Astrocyte (in vitro differentiated cells and primary cell): ENCODE results near the gene RXRB. TPM values are rescaled to one million over a fixed set of nuclear protein-coding genes. Genes with fewer than 3 reads are reported as not detected.

Experiments
- DNase-seq: peaks from one replicate; pipeline ENCODE4 v3.0.0-alpha.2; 2010; ENCODE audit warnings: low read depth
- FAIRE-seq: peaks from 2 replicates; lab custom pipeline; 2011; peaks lifted over from hg19 to GRCh38; lab: Jason Lieb, UNC
- H2AFZ ChIP-seq: 2 replicates; pipeline ENCODE4 v1.6.0; 2012; ENCODE audit warnings: low read depth, low read length, inconsistent platforms
- H3K27ac ChIP-seq: 2 replicates; pipeline ENCODE4 v1.5.1; 2011; ENCODE audit warnings: low read depth, low read length, inconsistent platforms
- H3K27me3 ChIP-seq: 2 replicates; pipeline ENCODE4 v1.6.0; 2011; ENCODE audit warnings: low read length, inconsistent platforms; ENCODE audit not compliant: insufficient read depth
- H3K36me3 ChIP-seq: 2 replicates; pipeline ENCODE4 v1.5.1; 2011; ENCODE audit warnings: low read length, inconsistent platforms; ENCODE audit not compliant: insufficient read depth
- H3K4me1 ChIP-seq: 2 replicates; pipeline ENCODE4 v1.5.1; 2011; ENCODE audit warnings: low read length, inconsistent platforms; ENCODE audit not compliant: insufficient read depth
- H3K4me2 ChIP-seq: 2 replicates; pipeline ENCODE4 v1.6.0; 2012; ENCODE audit warnings: low read length, inconsistent platforms
- H3K4me3 ChIP-seq: 2 replicates; pipeline ENCODE4 v1.5.1; 2011; ENCODE audit warnings: low read depth, mild to moderate bottlenecking, low read length, inconsistent platforms; ENCODE audit not compliant: insufficient read depth
- H3K79me2 ChIP-seq: 2 replicates; pipeline ENCODE4 v1.6.0; 2012; ENCODE audit warnings: mild to moderate bottlenecking, low read length, inconsistent platforms; ENCODE audit not compliant: insufficient read depth
- H3K9ac ChIP-seq: 2 replicates; pipeline ENCODE4 v1.6.0; 2012; ENCODE audit warnings: mild to moderate bottlenecking, low read length, inconsistent platforms
- H3K9me3 ChIP-seq: 2 replicates; pipeline ENCODE4 v1.5.1; 2012; ENCODE audit warnings: low read depth, mild to moderate bottlenecking, low read length, inconsistent platforms; ENCODE audit not compliant: insufficient read depth
- H4K20me1 ChIP-seq: 2 replicates; pipeline ENCODE4 v1.6.0; 2012; ENCODE audit warnings: low read length, inconsistent platforms; ENCODE audit not compliant: insufficient read depth
- H3K27ac Mint-ChIP-seq: one replicate; pipeline ENCODE4 v1.8.0; 2021; ENCODE audit warnings: mild to moderate bottlenecking, mixed read lengths; ENCODE audit not compliant: unreplicated experiment
- H3K27me3 Mint-ChIP-seq: one replicate; pipeline ENCODE4 v1.8.0; 2021; ENCODE audit warnings: low read depth, mixed read lengths; ENCODE audit not compliant: unreplicated experiment
- H3K36me3 Mint-ChIP-seq: one replicate; pipeline ENCODE4 v1.8.0; 2021; ENCODE audit warnings: low read depth, mixed read lengths; ENCODE audit not compliant: unreplicated experiment
- H3K4me1 Mint-ChIP-seq: one replicate; pipeline ENCODE4 v1.8.0; 2021; ENCODE audit warnings: low read depth, mixed read lengths; ENCODE audit not compliant: unreplicated experiment
- H3K4me3 Mint-ChIP-seq: one replicate; pipeline ENCODE4 v1.8.0; 2021; ENCODE audit warnings: mild to moderate bottlenecking, moderate library complexity, mixed read lengths; ENCODE audit not compliant: unreplicated experiment
- H3K9me3 Mint-ChIP-seq: one replicate; pipeline ENCODE4 v1.8.0; 2021; ENCODE audit warnings: mild to moderate bottlenecking, mixed read lengths; ENCODE audit not compliant: unreplicated experiment
- CTCF ChIP-seq: IDR thresholded peaks from 2 replicates; pipeline ENCODE4 v1.5.1; 2011; ENCODE audit warnings: low read depth, mild to moderate bottlenecking, inconsistent platforms, low read length, moderate library complexity; ENCODE audit not compliant: insufficient read depth
- EZH2 ChIP-seq: IDR thresholded peaks from 2 replicates; pipeline ENCODE4 v1.6.1; 2012; ENCODE audit warnings: mild to moderate bottlenecking, low read length, inconsistent platforms; ENCODE audit not compliant: insufficient read depth
- total RNA-seq: library from RNA; stranded (reverse); gene quantifications from 2 replicates; pipeline ENCODE4 v1.2.1, GENCODE V29; 2021

Gene RXRB
- total RNA-seq, 1 donor from 2014 or later = 34.0 TPM

DNA sequence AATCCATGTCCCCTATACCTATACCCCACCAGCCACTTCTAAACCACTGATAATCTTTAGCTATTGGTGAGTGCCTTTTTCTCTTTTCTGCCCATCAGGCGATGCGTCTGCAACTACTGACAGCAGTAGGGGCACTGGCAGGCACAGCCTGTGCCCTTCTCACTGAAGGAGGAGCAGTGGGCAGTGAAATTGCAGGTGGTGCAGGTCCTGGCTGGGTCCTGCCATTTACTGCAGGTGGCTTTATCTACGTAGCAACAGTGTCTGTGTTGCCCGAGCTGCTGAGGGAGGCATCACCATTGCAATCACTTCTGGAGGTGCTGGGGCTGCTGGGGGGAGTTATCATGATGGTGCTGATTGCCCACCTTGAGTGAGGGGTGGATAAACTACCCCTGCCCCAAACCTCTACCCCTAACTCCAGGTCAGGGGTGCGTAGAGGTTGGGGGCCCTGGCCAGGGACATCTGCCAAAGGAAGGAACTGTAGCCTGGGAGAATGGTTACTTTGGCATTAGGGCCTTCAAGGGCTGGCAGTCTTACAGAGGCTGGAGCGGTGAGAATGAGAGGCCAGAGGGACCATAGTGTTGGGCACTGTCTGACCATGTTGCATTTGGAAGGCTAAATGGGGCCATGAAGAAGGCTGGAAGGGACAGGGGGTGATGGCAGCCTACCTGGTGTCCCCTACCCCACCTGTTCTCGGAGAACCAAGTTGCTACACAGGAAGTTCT, 3.1 kb upstream of the RXRB start:
- Mint-ChIP-seq H3K36me3 (peaks cover 24% of the 10 kb centered on the region), H3K27me3 (no peaks in the 10 kb centered on the region), H3K9me3 (peaks cover 5% of the 10 kb centered on the region), H3K27ac (peak overlapping the region; percentile 80), H3K4me1 (peaks cover 48% of the 10 kb centered on the region), H3K4me3 (peak overlapping the region; percentile 99)
- H3K27me3 ChIP-seq = no peaks in the 10 kb centered on the region
- FAIRE-seq (no peak), DNase-seq (no peak)
- H3K4me2 ChIP-seq = peak overlapping the region; percentile 96
- H4K20me1 ChIP-seq = peaks cover 42% of the 10 kb centered on the region
- peak overlapping the region; percentile 96 for H3K27ac ChIP-seq
- H3K9me3 ChIP-seq = no peaks in the 10 kb centered on the region
- H3K79me2 ChIP-seq = peaks cover 63% of the 10 kb centered on the region
- TF ChIP-seq EZH2 = no peak
- TF ChIP-seq CTCF = no peak
- peaks cover 64% of the 10 kb centered on the region for H3K4me1 ChIP-seq
- H3K4me3 ChIP-seq = no peak overlapping the region
- H3K9ac ChIP-seq = peak overlapping the region; percentile 100
- peaks cover 25% of the 10 kb centered on the region for H3K36me3 ChIP-seq
- no peak overlapping the region for H2AFZ ChIP-seq

GRCh38 chr6:33202799-33203198, 2.3 kb upstream of the RXRB start:
- Histone ChIP-seq H3K27me3 (no peaks in the 10 kb centered on the region), H3K9ac (peak overlapping the region; percentile 100), H3K4me3 (peak overlapping the region; percentile 98), H3K79me2 (peaks cover 67% of the 10 kb centered on the region), H3K27ac (no peak overlapping the region), H4K20me1 (peaks cover 50% of the 10 kb centered on the region), H3K9me3 (no peaks in the 10 kb centered on the region), H3K4me1 (peaks cover 64% of the 10 kb centered on the region), H3K36me3 (peaks cover 25% of the 10 kb centered on the region), H3K4me2 (peak overlapping the region; percentile 96), H2AFZ (no peak overlapping the region)
- H3K36me3 Mint-ChIP-seq = peaks cover 24% of the 10 kb centered on the region
- TF ChIP-seq CTCF = no peak
- TF ChIP-seq EZH2 = no peak
- H3K27me3 Mint-ChIP-seq = no peaks in the 10 kb centered on the region
- peaks cover 5% of the 10 kb centered on the region for H3K9me3 Mint-ChIP-seq
- DNase-seq = no peak
- peak overlapping the region; percentile 99 for H3K4me3 Mint-ChIP-seq
- H3K27ac Mint-ChIP-seq = peak overlapping the region; percentile 22
- FAIRE-seq = no peak
- peaks cover 48% of the 10 kb centered on the region for H3K4me1 Mint-ChIP-seq

GRCh38 chr6:33201935-33202334, 1.5 kb upstream of the RXRB start:
- H3K36me3 Mint-ChIP-seq = peaks cover 30% of the 10 kb centered on the region

More at GRCh38 chr6:33201935-33202334, 1.5 kb upstream of the RXRB start:
- Histone ChIP-seq H3K79me2 (peaks cover 68% of the 10 kb centered on the region), H4K20me1 (peaks cover 58% of the 10 kb centered on the region), H3K4me1 (peaks cover 57% of the 10 kb centered on the region), H3K9me3 (no peaks in the 10 kb centered on the region), H3K27ac (peak overlapping the region; percentile 100), H3K9ac (peak overlapping the region; percentile 100), H3K36me3 (peaks cover 28% of the 10 kb centered on the region), H3K4me3 (peak overlapping the region; percentile 98), H3K27me3 (no peaks in the 10 kb centered on the region), H3K4me2 (peak overlapping the region; percentile 96), H2AFZ (no peak overlapping the region)
- Mint-ChIP-seq H3K4me1 (peaks cover 56% of the 10 kb centered on the region), H3K4me3 (peak overlapping the region; percentile 99), H3K9me3 (peaks cover 5% of the 10 kb centered on the region), H3K27me3 (no peaks in the 10 kb centered on the region), H3K27ac (peak overlapping the region; percentile 99)
- no peak for TF ChIP-seq EZH2
- no peak for TF ChIP-seq CTCF
- FAIRE-seq = no peak
- DNase-seq = no peak
